DMS153 treated with DMSO at 0.1 percent for 48 hours (cell line): Measurements from ENCODE around the gene MAP7D2.
A peak's percentile ranks its signal among the peaks of the same experiment; 100 is the strongest.

Experiments used
- DNase-seq: peaks from one replicate; lab custom pipeline; 2025; ENCODE audit not compliant: unreplicated experiment; lab: John Stamatoyannopoulos, UW

The MAP7D2 gene

DNA sequence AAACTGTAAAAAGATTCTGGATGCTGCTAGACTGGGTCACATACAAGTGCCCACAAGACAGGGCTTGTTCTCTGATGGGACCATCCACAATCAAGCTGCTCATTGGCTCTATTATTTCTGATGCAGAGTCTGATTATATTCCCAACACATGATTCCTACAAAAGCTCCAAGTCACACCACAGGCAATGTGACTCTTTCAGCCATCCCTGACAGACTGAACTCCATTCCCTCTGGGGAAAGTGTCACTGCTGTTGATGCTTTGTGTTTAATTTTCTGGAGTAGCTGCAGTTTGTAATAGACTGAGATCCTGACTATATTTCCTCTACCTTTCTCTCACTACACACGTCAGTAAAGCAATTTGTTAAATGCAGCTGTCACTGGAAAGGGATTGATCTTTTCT, 70.5 kb downstream of the MAP7D2 start:
- DNase-seq: no peak

DNA sequence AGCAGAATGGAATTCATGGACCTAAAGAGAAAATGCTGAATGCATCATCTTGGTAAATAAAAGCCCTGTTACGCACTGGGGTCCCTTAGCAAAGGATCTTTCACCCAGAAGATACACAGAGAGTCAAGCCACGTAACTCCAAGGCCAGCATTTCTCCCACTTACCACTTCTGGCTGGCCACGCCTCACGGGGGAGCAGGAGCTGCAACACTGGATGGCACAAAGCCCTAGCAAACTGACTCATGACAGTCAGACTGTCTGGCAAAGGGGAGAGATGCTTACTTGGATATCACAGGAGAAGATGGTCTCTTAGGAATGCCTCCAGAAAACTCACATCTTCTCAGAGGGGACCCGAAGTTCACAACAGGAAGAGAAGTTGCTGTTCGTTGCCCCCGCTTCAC, 74.5 kb downstream of the MAP7D2 start:
- no peak for DNase-seq

DNA sequence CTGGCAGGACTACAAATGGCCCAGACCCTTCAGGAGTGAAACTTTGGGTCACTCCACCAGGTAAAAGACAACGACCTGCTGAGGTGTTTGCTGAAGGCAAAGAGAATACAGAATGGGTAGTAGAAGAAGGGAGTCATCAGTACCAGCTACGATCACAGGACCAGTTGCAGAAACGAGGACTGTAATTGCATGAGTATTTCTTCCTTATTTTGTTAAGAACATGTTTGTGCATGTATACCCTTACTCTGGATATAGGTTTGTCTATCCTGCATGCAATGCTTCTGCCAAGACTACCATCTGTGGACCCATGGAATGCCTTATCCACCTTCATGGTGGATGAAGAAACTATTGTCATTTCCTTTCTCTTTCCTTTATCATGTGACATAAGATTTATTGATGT, 77.7 kb downstream of the MAP7D2 start:
- DNase-seq: no peak

DNA sequence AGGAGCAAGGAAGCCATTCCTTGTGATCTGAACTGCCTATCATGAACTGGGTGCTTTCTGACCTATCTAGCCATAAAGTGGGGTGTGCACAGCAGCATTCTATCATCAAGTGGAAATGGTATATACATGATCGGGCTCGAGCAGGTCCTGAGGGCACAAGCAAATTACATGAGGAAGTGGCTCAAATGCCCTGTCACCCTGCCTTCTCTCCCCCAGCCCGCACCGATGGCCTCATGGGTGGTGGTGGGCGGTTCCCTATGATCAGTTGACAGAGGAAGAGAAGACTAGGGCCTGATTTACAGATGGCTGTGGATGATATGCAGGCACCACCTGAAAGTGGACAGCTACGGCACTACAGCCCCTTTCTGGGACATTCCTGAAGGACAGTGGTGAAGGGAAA, 79.5 kb downstream of the MAP7D2 start:
- DNase-seq: no peak

DNA sequence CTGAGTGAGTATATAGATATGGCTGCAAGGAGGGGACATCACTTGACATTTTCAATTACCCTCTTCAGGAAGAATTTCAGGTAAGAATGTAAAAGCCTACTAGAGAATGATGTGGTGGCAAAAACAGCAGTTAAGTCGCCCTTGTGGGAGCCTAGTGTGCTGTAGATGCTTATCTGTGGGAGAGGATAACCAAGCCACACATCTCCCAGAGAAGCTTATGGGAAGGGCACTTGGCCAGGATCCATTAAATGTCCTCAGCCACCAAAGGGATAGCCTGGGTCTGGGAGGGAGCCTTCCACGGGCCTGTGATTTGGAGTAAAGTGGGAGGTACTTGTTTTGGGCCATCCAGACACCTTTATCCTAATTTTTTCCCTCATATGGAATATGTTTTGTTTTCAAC, 84.5 kb downstream of the MAP7D2 start:
- DNase-seq: no peak

DNA sequence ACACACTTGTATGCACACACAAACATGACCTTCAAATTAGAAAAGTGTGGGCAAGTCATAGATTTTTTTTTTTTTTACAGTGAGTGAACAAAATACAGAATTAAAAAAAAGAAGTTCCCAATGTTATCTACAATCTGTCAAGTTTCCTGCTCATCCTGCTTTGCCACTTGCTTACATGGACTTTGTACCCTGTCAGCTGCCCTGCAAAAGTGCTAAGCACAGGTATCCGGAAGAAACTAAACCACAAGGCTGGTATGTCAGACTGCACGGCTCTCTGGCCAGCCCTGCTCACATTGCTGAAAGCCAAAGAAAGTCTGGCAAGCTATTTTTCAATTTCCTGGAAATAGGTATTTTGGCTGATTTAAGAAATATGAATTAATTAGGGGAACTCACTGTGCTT, 87.0 kb downstream of the MAP7D2 start:
- DNase-seq: no peak

DNA sequence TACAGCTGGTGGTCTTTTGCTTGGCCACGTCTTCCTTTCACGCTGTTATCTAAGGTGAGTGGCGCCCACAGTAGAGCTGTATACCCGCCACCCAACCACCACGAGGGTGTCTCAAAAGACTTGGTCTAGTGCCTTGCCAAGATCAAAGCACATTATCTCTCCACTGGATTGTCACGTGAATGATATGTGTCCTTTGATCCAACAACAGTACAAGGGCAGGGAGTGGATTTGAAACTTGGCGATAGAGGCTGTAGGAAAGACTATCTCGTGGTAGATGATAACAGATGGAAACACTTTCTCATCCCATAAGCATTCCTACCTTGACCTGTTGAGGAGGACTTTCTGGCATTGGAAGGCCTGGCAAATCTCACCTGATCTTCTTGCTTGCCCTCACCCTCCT, 88.1 kb downstream of the MAP7D2 start:
- no peak for DNase-seq

DNA sequence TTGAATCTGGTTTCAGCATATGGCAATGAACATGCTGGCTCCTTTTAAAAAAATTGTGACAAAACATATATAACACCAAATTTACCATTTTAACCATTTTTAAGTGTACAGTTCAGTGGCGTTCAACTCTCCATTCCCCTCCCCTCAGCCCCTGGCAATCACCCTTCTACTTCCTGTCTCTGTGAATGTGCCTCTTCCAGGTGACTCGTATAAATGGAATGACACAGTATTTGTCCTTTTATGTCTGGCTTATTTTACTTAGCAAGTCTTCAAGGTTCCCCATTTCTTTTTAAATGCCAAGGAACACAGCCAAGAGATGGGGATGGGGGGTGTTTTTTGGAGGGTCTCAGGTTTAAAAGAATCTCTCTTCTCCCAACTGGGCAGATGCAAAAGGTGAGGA, 90.4 kb downstream of the MAP7D2 start:
- no peak for DNase-seq

DNA sequence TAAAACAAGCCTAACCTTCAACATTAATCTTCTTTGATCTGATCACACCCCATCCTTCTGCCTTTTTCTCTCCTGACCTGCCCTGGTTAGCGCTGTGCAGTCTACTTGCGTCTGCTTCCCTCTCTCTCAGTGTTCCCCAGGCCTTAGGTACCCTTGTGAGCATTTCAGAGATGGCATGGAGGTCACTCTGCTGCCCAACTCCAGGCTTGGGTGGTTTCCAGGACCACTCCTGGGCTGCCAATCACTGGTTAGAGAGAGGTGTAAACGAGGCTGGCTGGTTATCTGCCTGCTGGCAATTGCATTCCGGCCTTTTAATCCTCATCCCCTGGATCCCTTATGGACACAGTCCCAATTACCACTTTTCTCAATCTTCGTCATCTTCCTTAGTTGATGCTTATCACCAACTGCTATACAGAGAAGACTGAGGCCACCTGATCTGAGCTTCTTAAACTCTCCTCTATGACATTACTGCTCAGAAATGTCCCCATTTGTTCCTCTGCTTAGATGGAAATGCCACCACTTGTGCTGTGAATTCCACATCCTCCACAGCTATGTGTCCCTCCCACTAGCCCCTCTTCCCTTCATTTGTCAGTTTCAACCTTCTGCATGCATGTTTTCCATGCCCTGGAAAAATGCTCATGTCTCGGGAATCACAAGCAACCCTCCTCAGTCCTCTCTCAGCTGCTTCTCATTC, 96.9 kb downstream of the MAP7D2 start:
- DNase-seq: no peak

DNA sequence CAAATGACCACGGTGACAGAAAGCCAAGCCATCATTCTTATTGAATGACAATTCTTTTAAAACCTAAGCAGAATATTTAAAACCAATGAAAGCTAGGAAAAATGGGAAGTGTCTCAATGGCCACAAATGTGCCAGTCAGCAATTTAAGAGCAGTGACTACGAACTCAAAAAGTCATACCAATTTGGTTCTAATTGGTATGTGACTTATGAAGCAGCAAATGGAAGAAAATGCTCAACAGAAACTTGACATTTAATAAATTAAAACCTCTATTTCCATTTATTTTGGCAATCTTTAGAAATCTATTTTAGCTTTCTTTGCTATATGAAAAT, 100.1 kb downstream of the MAP7D2 start:
- no peak for DNase-seq

DNA sequence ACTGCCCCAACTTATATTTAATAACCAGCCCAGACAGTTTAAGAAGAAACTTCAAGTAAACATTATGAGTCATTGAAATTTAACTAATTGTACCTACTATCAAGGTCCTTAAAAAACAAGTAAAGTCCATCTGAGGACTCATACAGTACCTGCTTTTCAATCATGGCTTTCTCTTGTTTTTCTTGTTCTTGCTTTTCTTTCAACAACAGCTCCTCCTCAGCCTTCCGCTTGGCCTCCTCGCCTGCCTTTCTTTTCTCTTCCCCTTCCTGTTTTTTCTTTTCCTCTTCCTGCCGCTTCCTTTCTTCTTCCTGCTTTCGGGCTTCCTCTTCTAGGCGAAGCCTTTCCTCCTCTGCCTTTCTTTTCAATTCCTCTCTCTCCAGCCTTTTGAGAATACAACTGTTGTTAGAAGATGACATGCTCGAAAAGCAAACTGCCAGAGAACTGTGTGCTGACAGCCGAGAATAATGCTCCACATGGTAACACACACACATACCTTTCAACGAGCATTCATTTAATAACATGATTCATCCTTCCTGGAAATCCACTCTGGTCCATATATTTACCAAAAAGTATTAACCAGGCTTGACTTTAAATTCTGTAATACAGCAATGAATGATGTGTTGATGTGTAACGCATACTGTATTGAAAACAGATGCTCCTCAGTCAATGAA, 100.6 kb downstream of the MAP7D2 start:
- DNase-seq: no peak

DNA sequence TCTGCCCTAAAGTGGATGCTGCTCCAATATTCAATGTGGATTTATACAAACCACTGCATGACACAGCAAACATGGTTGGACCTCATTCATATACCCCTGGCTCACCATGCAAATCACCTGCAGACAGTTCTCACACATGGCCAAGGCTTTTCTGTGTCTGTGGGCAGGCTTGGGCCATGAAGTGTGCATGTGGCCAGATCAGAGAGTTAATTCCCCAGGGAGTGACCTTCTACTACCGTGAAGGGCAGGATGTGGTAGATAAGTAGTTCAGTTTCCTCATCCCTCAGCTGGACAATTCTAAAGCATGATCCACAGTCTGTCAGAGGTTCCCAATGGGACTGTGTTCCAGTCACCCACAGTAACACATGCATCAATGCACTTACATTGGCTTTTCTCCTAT, 101.3 kb downstream of the MAP7D2 start:
- no peak for DNase-seq

DNA sequence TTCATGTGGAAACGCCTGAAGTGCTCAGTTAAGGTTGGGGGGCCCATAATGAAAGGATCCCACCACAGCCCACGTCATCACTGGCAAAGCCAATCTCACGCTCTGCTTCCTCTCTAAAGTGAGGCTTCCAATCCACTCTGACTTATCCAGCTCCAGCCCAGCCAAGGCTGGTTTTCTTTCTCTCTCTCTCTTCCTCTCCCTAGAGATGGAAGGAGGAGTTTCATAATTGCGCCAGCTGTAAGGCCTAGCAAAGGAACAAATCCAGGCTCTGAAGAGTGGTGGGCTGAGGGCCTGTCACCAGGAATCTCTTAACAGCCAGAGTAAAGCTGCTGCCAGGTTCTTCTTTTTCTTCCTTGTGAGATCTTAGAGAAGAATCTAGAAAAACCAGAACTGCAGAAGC, 105.1 kb downstream of the MAP7D2 start:
- no peak for DNase-seq

DNA sequence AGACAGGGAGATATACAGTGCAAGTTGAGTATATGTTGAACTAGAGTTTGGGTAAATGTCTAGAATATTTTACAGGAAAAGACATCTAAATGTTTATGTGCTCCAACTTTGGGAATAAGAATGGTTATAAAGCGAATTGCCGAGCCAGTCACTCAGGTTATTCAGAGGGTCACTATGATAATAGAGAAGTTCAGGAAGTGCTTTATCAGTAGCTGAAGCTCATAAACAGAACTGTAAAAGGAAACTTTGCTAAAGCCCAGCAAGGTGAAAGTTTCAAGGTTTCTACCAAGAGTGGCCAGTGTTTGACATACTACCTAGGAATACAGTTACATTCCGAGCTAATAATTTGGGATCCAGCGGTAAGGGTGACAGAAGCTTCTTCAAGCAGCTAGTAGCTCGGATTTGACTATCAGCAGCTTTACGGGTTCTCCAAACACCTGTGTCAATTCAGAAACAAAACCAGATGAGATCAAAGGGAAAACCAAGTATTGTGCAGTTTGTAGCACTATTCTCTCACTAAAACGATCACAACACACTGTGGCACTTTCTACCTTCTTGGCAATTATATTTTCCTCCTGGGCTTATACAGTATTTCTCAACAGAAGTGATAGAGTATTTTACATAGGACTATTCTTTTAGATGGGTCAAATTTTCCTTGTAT, 108.6 kb downstream of the MAP7D2 start:
- DNase-seq: no peak

DNA sequence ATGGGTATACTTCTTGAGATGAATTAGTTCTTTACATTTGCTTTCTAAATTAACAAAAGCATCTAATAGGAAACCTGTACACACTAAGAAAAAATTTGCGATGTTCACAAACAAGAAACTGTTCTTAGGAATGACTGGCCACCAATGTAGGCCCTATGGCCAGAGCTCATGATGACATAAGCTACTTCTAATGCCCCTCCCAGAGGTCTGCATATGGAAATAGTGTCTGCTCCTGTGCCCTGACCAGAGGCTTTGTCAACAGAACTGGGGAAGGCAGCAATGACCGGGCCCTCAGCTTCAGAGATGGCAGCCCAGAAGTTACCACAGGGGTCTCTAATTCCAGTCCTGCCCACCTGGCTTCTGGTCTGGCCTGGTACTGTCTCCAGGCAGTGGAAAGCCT, 110.8 kb downstream of the MAP7D2 start:
- DNase-seq: no peak

DNA sequence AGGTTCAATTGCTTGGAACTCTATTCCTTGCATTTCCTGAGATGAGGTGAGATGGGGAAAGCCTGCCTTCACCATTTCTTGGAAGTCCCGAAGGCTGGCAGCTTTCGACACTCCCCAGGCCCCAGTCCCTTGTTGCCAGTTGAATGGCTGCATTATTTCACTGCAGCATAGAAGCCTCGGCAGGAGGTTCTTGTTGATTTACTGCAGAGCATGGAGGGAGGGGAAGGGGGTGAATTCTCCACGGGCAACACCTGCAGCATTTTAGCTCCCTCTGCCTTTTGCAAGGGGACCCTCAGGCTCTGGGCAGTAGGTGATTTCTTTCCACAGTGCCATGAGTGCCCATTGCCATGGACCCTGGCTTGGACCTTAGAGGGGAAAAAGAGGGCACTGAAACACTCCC, 115.1 kb downstream of the MAP7D2 start:
- DNase-seq: no peak

DNA sequence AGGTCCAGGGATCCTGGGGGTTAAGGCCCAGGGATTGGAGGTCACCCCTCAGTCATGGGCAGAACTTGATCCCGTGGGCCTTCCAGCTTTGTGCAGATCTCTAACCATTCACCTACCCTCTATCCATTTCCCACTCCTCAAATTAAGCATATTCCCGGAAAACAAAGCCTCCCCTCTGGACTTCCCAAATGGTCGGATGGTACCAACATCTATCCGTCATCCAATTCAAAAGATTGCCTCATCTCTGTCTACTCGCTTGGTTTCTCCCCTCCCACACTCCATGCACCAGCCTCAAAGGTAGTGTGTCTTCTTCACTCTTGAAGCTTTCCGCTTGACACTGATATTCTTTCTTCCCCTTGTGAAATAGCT, 125.4 kb downstream of the MAP7D2 start:
- DNase-seq: no peak

DNA sequence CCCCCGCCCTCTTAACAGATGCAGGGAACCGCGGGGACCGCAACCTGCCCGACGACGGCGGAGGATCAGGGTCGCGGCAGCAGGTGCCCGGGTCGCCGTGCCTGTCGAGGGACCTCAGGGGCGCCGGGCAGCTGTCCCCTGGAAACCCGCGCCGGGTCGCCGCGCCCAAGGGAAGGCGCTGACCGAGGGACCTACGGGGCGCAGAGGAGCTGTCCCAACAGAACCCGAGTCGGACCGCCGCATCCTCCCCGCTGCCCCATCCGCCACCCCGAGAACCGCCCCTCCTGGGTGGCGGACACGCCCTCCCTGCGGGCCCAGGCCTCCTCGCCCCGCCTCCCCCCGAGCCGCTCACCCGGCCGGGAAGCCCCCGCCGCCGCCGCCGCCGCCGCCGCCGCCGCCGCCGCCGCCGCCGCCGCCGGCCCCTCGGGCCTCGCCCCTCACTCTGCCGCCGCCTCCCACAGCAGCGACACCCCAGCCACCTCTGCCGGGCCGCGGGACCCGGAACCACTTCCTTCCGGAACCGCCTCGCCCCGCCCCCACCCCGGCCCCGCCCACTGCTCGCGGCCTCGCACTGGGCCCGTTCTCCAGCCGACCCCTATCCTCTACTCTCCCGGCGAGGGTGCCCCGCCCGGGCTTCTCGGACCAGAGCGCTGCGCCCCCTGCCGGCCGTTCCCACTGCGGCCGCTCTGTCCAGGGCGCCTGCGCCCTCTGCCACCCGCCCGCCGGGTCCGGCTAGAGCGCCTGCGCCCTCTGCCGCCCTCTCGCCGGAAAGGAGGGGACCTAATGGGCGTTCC, 126.0 kb downstream of the MAP7D2 start, which contains the start of gene BCLAF3:
TSS of gene BCLAF3 (minus strand) at position 506 of the 794 bp plus-strand sequence. CDS start 20,797 bp downstream, outside the sequence.
- DNase-seq: peak; percentile 64

DNA sequence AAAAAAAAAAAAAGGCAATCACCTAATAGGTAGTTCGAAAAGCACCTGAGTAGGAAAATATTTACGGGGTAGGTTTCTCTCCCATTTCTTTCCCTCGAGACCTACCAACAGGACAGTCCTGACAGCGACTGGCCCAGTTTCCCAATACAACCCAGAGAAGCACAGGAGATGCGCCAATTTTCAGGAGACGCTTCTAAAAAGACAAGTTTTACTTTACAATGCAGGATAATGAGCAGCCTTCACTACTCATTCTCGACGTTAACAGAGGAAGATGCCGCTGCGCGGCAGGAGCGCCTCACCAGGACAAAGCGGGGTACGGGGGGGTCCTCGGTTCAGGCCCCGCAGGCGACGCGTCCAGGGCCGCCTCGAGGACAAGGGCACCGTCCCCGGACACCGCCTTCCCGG, 126.6 kb downstream of the MAP7D2 start:
- no peak for DNase-seq

DNA sequence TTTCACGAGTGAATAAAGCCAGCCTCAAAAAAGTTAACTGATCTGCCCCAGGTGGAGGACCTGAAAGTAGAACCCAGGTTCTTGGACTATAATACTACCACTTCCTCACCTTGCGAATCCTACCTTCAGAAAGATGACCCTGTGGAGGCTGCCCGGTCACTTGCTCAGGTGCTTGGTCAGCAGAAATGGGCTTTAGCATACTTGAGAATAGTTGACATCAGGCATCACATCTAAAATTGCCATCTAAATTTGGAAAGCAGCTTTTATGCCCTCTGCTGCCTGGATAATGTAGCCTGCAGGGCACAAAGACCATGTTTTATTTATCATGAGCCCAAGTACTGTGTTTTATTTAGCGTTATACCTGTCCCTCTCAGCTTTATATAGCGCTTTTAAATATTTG, 128.9 kb downstream of the MAP7D2 start:
- no peak for DNase-seq

DNA sequence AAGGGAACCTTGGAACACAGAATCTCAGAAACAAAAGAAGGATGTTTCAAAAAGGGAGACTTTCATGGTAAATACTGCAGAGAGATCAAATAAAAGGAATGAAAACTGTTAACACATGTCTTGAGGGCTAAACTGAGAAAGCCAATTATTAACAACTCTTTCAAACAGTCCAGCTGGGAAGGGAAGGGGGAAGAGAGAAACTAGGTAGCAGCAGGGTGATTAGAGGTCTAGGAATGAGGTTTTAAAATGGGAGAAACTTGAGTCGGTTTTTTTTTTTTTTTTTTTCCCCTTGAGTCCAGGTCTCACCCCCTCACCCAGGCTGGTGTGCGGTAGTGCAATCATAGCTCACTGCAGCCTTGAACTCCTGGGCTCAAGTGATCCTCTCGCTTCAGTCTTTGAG, 130.2 kb downstream of the MAP7D2 start:
- DNase-seq: no peak

DNA sequence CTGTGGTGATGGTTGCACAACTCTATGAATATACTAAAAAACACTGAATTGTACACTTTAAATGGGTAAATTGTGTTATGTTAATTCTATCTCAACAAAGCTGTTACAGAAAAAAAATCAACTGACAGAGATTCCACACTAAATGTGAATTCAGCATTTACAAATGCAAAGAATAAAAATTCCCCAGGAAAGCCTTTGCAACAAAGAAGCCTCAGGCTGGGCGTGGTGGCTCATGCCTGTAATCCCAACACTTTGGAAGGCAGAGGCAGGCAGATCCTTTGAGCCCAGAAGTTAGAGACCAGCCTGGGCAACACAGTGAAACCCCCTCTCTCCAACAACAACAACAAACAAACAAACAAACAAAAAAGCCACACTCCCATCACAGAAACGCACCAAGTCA, 134.8 kb downstream of the MAP7D2 start:
- DNase-seq: no peak
